Mesothelial cell of epicardium (in vitro differentiated cells): ENCODE results near the gene CELA1. TPM values are rescaled to one million over a fixed set of nuclear protein-coding genes. Genes with fewer than 3 reads are reported as not detected.
"Not testable (repeated sequence)": the region's sequence is repeated elsewhere in the genome, so short reads cannot be mapped to it uniquely, and the experiment has no call there.

Experiments used
- DNase-seq, 2 experiments: peaks; one replicate each; pipeline ENCODE4 v3.0.0; 2021; ENCODE audit warnings: low spot score in 2 of 2; ENCODE audit not compliant: unreplicated experiment in 2 of 2
- H3K27ac Mint-ChIP-seq: 2 replicates; pipeline ENCODE4 v1.8.0; 2021; ENCODE audit warnings: mixed read lengths
- H3K27me3 Mint-ChIP-seq: 2 replicates; pipeline ENCODE4 v1.8.0; 2021; ENCODE audit warnings: low read depth, mixed read lengths
- H3K36me3 Mint-ChIP-seq: 2 replicates; pipeline ENCODE4 v1.8.0; 2021; ENCODE audit warnings: mixed read lengths
- H3K4me1 Mint-ChIP-seq: 2 replicates; pipeline ENCODE4 v1.8.0; 2021; ENCODE audit warnings: mixed read lengths
- H3K4me3 Mint-ChIP-seq: 2 replicates; pipeline ENCODE4 v1.8.0; 2021; ENCODE audit warnings: mild to moderate bottlenecking, moderate library complexity, mixed read lengths
- H3K9me3 Mint-ChIP-seq: 2 replicates; pipeline ENCODE4 v1.8.0; 2021; ENCODE audit warnings: mixed read lengths
- total RNA-seq: library from RNA; stranded (reverse); gene quantifications from 3 replicates; pipeline ENCODE4 v1.2.1, GENCODE V29; 2021
- TF ChIP-seq, protein P1 (sequence below): fragments of 200-600 bp; sonication (generic); IDR thresholded peaks from one replicate; pipeline ENCODE4 v1.5.0; 2021; ENCODE audit warnings: antibody characterized with exemption; ENCODE audit not compliant: unreplicated experiment

CELA1 gene
- total RNA-seq, 1 donor from 2014 or later, result not detected

DNA sequence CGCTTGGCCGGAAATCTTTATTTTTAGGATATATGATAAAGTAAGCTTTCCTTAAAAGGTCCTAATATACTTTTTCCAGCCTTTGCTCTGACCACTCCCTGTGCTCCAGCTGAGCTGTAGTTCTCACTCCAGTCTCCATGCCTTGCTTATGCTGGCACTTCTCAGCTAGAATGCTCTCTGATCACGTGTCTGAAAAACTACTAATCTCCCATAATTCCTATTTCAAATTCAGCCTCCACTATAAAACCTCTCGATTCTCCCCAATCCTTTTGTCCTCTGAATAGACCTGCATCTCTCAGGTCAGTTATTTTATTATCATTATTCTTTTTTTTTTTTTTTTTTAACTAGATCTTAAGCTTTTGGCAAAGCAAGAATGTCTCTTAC, 26.2 kb downstream of the CELA1 start:
- Mint-ChIP-seq H3K9me3 (no peaks in the 10 kb centered on the region), H3K27ac (peak overlapping the region; percentile 80), H3K36me3 (no peaks in the 10 kb centered on the region), H3K4me1 (peaks cover 38% of the 10 kb centered on the region), H3K4me3 (no peak overlapping the region), H3K27me3 (no peaks in the 10 kb centered on the region)
- TF ChIP-seq, protein P1, sequence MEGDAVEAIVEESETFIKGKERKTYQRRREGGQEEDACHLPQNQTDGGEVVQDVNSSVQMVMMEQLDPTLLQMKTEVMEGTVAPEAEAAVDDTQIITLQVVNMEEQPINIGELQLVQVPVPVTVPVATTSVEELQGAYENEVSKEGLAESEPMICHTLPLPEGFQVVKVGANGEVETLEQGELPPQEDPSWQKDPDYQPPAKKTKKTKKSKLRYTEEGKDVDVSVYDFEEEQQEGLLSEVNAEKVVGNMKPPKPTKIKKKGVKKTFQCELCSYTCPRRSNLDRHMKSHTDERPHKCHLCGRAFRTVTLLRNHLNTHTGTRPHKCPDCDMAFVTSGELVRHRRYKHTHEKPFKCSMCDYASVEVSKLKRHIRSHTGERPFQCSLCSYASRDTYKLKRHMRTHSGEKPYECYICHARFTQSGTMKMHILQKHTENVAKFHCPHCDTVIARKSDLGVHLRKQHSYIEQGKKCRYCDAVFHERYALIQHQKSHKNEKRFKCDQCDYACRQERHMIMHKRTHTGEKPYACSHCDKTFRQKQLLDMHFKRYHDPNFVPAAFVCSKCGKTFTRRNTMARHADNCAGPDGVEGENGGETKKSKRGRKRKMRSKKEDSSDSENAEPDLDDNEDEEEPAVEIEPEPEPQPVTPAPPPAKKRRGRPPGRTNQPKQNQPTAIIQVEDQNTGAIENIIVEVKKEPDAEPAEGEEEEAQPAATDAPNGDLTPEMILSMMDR, result no peak
- DNase-seq, result no peak

DNA sequence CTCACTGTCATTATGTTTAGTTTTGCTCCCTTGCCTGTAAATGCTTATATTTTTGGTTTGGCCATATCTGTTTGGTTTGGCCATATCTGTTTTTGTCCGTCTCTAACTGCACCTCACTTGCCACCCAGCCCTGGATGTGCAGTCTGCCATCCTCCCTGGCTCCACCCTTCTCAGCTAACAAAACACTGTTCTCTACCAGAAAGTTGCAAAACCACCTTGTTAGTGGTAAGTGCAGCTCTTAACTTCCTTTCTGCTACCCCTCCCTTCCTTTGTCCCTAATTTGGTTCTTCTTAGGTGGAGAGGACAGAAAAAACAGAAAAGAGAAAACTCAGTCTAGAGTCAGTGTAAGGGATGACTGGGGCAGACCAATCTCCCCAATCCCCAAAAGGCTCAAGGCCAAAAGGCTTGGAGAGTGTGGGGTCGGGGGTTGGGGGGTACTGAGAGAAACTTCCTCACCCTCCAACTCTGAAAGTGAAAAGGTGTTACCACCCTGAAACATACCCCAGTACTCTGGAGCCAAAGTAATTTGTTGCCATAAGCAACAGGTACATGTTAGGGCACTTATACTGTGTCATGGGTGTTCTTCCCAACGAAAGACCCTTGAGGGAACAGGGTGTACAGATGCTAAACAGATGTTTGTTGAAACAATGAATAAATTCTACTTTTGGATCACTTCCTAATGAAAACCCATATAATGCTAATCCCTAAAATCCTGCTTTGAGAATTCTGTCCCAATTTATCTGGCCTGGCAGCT, 27.5 kb downstream of the CELA1 start:
- Mint-ChIP-seq H3K36me3 (no peaks in the 10 kb centered on the region), H3K9me3 (no peaks in the 10 kb centered on the region), H3K27ac (peak overlapping the region; percentile 27), H3K4me3 (no peak overlapping the region), H3K4me1 (peaks cover 38% of the 10 kb centered on the region), H3K27me3 (no peaks in the 10 kb centered on the region)
- no peak for DNase-seq
- TF ChIP-seq, protein P1, result no peak

DNA sequence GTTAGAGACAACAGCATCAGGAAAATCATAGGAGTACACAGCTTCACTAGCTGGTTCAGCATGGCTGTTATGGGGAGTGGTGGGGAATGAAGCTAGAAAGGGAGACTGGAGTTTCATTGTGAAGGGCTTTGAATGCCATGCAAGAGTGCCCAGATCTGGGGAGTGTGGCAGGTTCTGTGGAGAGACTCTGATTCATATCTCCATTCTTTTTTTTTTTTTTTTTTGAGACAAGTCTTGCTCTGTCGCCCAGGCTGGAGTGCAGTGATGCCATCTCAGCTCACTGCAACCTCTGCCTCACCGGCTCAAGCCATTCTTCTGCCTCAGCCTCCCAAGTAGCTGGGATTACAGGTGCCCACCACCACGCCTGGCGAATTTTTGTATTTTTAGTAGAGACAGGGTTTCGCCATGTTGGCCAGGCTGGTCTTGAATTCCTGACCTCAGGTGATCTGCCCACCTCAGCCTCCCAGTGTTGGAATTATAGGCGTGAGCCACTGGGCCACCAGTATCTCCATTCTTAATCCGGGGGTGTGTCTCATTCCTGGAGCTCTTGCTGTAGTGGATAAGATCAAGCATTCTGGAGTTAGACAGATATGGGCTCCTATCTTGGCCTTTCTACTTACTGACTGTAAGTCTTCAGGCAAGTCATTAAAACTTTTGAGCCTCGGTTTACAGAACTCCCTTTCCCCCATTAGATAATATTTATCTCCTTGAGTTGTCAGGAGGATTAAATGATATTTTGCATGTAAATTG, 28.2 kb downstream of the CELA1 start:
- not testable (repeated sequence) for H3K4me3 Mint-ChIP-seq, DNase-seq, H3K36me3 Mint-ChIP-seq, H3K9me3 Mint-ChIP-seq, H3K27me3 Mint-ChIP-seq
- Mint-ChIP-seq H3K4me1 (peaks cover 38% of the 10 kb centered on the region), H3K27ac (peak overlapping the region; percentile 27)

DNA sequence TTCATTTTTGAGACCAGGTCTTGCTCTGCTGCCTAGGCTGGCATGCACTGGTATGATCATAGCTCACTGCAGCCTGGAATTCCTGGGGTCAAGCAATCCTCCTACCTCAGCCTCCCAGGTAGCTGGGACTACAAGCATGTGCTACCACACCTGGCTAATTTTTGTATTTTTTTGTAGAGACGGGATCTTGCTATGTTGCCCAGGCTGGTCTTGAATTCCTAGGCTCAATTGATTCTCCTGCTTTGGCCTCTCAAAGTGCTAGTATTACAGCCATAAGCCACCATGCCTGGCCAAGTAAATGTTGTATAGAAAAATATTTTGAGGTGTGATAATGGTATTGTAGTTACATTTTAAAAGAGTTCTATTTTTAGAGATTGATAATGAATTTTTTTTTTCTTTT, 35.1 kb downstream of the CELA1 start:
- Mint-ChIP-seq H3K27me3 (no peaks in the 10 kb centered on the region), H3K27ac (no peak overlapping the region), H3K36me3 (no peaks in the 10 kb centered on the region), H3K9me3 (no peaks in the 10 kb centered on the region), H3K4me3 (no peak overlapping the region), H3K4me1 (no peaks in the 10 kb centered on the region)
- DNase-seq, result no peak
- TF ChIP-seq, protein P1, result no peak

DNA sequence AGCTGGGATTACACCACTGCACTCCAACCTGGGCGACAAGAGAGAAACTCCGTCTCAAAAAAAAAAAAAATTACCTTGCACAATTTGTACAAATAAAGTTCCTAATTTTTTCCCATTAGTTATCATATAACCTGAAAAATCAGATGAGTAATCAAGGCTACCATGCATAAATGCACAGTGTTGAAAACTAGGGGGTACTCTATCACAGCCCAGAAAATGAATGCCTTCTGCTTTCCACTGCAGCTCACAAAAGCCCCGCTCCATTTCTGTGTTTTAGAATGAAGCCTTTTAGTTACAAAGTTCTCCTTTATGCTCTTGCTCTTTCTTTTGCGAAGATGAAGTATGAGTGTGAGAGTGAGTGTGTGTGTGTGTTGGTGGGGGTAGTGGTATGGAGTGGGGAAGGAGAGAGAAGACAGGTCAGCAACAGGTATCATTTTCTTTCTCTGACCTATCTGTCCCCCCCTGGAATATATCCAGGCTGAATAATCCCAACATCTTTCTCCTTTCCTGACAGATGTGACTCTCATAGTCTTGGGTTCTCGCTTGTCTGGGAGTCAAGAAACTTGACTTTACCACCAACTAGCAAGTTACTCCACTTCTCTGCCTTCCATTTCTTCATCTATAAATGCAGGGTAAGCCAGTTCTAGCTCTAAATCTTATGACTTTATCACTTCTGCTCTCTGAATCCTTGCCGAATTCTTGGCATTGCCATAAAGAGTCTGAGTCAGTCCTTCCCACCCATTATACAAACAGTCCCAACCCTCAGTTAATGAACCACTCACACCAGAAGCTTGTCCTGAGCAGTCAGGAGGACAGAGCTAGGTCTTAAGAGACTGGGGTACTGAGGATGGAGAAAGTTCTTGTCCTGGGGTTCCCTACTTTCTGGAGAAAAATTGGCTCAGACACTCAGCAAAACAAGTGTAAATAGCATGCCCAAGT, 38.6 kb downstream of the CELA1 start:
- no peaks in the 10 kb centered on the region for H3K27me3 Mint-ChIP-seq
- no peak overlapping the region for H3K4me3 Mint-ChIP-seq
- H3K4me1 Mint-ChIP-seq, result no peaks in the 10 kb centered on the region
- no peak for DNase-seq
- H3K27ac Mint-ChIP-seq, result no peak overlapping the region
- TF ChIP-seq, protein P1, result no peak
- no peaks in the 10 kb centered on the region for H3K36me3 Mint-ChIP-seq
- no peaks in the 10 kb centered on the region for H3K9me3 Mint-ChIP-seq
